ENCODE data around the gene WDR37.

Gene WDR37

DNA sequence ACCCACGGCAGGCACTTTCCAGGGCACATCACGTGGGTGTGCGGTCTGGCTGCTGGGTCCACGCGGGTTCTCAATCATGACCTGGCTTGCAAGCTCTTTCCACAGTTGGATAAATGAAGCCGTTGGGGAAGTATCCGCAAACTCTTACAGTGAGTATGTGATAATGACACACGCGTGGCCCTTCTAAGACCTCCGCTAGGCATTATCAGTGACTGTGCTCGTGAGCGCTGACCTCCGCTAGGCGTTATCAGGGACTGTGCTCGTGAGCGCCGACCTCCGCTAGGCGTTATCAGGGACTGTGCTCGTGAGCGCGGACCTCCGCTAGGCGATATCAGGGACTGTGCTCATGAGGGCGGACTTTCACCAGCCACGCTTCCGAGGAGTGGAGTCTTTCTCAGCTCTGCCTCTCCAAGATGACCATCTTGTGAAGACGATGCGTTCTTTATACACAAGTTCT lies 107.0 kb downstream of the WDR37 start:
- H3K36me3 ChIP-seq (ENCODE audit: control insufficient read depth in 2 of 2, insufficient read depth in 1 of 2, low read length in 2 of 2), result no peaks in the 10 kb centered on the region
- no peaks in the 10 kb centered on the region for H3K4me1 ChIP-seq (ENCODE audit: control insufficient read depth, insufficient read depth, low read length)
- CTCF ChIA-PET, result interaction anchor here (0.7 kb wide), 1 partner anchor 206 kb away, joined by 3 read pairs; no protein-coding TSS in a partner anchor
- TF ChIP-seq ZNF184 (tag by site-specific recombination; IDR thresholded peaks at IDR 0.05), result no peak
- TF ChIP-seq ZNF132 (tag by site-specific recombination; IDR thresholded peaks at IDR 0.05; ENCODE audit: borderline replicate concordance), result no peak
- no peak for TF ChIP-seq OVOL3 (tag by site-specific recombination; IDR thresholded peaks at IDR 0.05)
- no peak for TF ChIP-seq ZNF138 (tag by site-specific recombination; IDR thresholded peaks at IDR 0.05; ENCODE audit: borderline replicate concordance)
- TF ChIP-seq ZNF792 (tag by site-specific recombination; IDR thresholded peaks at IDR 0.05), result no peak
- TF ChIP-seq, protein P1, sequence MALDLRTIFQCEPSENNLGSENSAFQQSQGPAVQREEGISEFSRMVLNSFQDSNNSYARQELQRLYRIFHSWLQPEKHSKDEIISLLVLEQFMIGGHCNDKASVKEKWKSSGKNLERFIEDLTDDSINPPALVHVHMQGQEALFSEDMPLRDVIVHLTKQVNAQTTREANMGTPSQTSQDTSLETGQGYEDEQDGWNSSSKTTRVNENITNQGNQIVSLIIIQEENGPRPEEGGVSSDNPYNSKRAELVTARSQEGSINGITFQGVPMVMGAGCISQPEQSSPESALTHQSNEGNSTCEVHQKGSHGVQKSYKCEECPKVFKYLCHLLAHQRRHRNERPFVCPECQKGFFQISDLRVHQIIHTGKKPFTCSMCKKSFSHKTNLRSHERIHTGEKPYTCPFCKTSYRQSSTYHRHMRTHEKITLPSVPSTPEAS (tag by site-specific recombination; IDR thresholded peaks at IDR 0.05), result no peak
- no peak for TF ChIP-seq ZNF146 (tag by site-specific recombination; IDR thresholded peaks at IDR 0.05)
- TF ChIP-seq, protein P2, sequence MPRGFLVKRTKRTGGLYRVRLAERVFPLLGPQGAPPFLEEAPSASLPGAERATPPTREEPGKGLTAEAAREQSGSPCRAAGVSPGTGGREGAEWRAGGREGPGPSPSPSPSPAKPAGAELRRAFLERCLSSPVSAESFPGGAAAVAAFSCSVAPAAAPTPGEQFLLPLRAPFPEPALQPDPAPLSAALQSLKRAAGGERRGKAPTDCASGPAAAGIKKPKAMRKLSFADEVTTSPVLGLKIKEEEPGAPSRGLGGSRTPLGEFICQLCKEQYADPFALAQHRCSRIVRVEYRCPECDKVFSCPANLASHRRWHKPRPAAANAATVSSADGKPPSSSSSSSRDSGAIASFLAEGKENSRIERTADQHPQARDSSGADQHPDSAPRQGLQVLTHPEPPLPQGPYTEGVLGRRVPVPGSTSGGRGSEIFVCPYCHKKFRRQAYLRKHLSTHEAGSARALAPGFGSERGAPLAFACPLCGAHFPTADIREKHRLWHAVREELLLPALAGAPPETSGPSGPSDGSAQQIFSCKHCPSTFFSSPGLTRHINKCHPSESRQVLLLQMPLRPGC (tag by site-specific recombination; IDR thresholded peaks at IDR 0.05), result no peak
- TF ChIP-seq BCL11A (tag by site-specific recombination; IDR thresholded peaks at IDR 0.05; ENCODE audit: low read depth), result no peak
- no peak for TF ChIP-seq ZNF701 (tag by site-specific recombination; IDR thresholded peaks at IDR 0.05)
- no peak for TF ChIP-seq GLI4 (tag by site-specific recombination; IDR thresholded peaks at IDR 0.05)
- TF ChIP-seq ZSCAN30 (tag by site-specific recombination; IDR thresholded peaks at IDR 0.05), result no peak
- POLR2A ChIA-PET, result no interaction called here
- H3K27ac ChIP-seq (ENCODE audit: extremely low read depth, low read depth, low read length), result no peak overlapping the region
- H3K9me3 ChIP-seq (ENCODE audit: control insufficient read depth, insufficient read depth, low read depth, low read length), result no peaks in the 10 kb centered on the region
- H3K4me3 ChIP-seq (ENCODE audit: low read depth, low read length), result no peak overlapping the region

DNA sequence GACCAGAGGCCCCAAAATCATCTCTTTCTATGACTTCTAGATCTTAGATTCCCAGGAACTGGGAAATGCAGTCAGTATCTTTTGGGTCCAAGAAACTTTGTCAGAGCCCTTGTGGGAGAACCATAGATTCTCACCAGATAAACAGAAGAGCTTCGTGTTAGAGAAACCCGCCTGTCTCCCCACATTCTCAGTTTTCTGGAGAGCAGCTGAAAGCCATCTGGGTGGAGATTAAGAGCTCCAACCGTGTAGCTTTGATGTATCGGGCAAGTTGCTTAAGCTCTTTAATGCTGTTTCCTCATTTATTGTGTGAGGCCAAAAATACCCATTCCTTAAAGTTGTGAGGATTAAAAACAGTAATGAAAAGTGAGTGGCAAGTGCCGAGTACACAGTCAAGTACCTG lies 107.6 kb downstream of the WDR37 start:
- no peaks in the 10 kb centered on the region for H3K4me1 ChIP-seq (ENCODE audit: control insufficient read depth, insufficient read depth, low read length)
- no peak for TF ChIP-seq MEIS1 (CRISPR knock-in tag; IDR thresholded peaks at IDR 0.05; ENCODE audit: borderline replicate concordance)
- TF ChIP-seq, protein P3, sequence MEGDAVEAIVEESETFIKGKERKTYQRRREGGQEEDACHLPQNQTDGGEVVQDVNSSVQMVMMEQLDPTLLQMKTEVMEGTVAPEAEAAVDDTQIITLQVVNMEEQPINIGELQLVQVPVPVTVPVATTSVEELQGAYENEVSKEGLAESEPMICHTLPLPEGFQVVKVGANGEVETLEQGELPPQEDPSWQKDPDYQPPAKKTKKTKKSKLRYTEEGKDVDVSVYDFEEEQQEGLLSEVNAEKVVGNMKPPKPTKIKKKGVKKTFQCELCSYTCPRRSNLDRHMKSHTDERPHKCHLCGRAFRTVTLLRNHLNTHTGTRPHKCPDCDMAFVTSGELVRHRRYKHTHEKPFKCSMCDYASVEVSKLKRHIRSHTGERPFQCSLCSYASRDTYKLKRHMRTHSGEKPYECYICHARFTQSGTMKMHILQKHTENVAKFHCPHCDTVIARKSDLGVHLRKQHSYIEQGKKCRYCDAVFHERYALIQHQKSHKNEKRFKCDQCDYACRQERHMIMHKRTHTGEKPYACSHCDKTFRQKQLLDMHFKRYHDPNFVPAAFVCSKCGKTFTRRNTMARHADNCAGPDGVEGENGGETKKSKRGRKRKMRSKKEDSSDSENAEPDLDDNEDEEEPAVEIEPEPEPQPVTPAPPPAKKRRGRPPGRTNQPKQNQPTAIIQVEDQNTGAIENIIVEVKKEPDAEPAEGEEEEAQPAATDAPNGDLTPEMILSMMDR (tag by site-specific recombination; IDR thresholded peaks at IDR 0.05), result no peak
- no peak for TF ChIP-seq ZNF529 (tag by site-specific recombination; IDR thresholded peaks at IDR 0.05; ENCODE audit: insufficient replicate concordance)
- no peak for TF ChIP-seq BCL6B (tag by site-specific recombination; IDR thresholded peaks at IDR 0.05)
- no peak for TF ChIP-seq EGR2 (tag by site-specific recombination; IDR thresholded peaks at IDR 0.05; ENCODE audit: low read depth)
- TF ChIP-seq ZNF302 (tag by site-specific recombination; IDR thresholded peaks at IDR 0.05; ENCODE audit: low read depth), result no peak
- TF ChIP-seq PBX3 (CRISPR knock-in tag; IDR thresholded peaks at IDR 0.05), result no peak
- TF ChIP-seq ZNF19 (tag by site-specific recombination; IDR thresholded peaks at IDR 0.05; ENCODE audit: low read depth), result no peak
- no peak for TF ChIP-seq ZNF514 (tag by site-specific recombination; IDR thresholded peaks at IDR 0.05)
- TF ChIP-seq ZNF639 (tag by site-specific recombination; IDR thresholded peaks at IDR 0.05), result no peak
- no peak for TF ChIP-seq ZNF37A (tag by site-specific recombination; IDR thresholded peaks at IDR 0.05)
- ChIA-PET CTCF (no interaction called here), POLR2A (no interaction called here)
- no peaks in the 10 kb centered on the region for H3K9me3 ChIP-seq (ENCODE audit: control insufficient read depth, insufficient read depth, low read depth, low read length)
- H3K36me3 ChIP-seq (ENCODE audit: control insufficient read depth in 2 of 2, insufficient read depth in 1 of 2, low read length in 2 of 2), result no peaks in the 10 kb centered on the region
- H3K4me3 ChIP-seq (ENCODE audit: low read depth, low read length), result no peak overlapping the region
- no peak overlapping the region for H3K27ac ChIP-seq (ENCODE audit: extremely low read depth, low read depth, low read length)

All from HEK293 (cell line).